Neural progenitor cell (in vitro differentiated cells): ENCODE data around the gene F11R. TPM values are rescaled to one million over a fixed set of nuclear protein-coding genes. Genes with fewer than 3 reads are reported as not detected.

Experiments
- DNase-seq: peaks from one replicate; pipeline ENCODE4 v3.0.0-alpha.2; 2016; ENCODE audit warnings: low spot score
- H2AFZ ChIP-seq: fragments of 200-600 bp; sonication (generic); replicated peaks from 2 replicates; pipeline ENCODE4 v1.6.1; 2016; ENCODE audit warnings: antibody characterized with exemption
- H3F3A ChIP-seq: fragments of 200-600 bp; sonication (generic); 2 replicates; pipeline ENCODE4 v1.6.1; 2016; ENCODE audit warnings: antibody characterized with exemption, low read depth
- H3K27ac ChIP-seq: fragments of 200-600 bp; sonication (generic); 2 replicates; pipeline ENCODE4 v1.5.1; 2016; ENCODE audit warnings: mild to moderate bottlenecking
- H3K27me3 ChIP-seq: fragments of 200-600 bp; sonication (generic); 2 replicates; pipeline ENCODE4 v1.6.1; 2016; ENCODE audit warnings: mild to moderate bottlenecking, moderate library complexity
- H3K36me3 ChIP-seq: fragments of 200-600 bp; sonication (generic); 2 replicates; pipeline ENCODE4 v1.5.1; 2016
- H3K4me1 ChIP-seq: fragments of 200-600 bp; sonication (generic); 2 replicates; pipeline ENCODE4 v1.6.1; 2016; ENCODE audit warnings: mixed run types
- H3K4me2 ChIP-seq: fragments of 200-600 bp; sonication (generic); 2 replicates; pipeline ENCODE4 v1.6.1; 2016
- H3K4me3 ChIP-seq: fragments of 200-600 bp; sonication (generic); 2 replicates; pipeline ENCODE4 v1.5.1; 2016
- H3K79me2 ChIP-seq: fragments of 200-600 bp; sonication (generic); 2 replicates; pipeline ENCODE4 v1.6.1; 2016; ENCODE audit warnings: low read depth
- H3K9ac ChIP-seq: fragments of 200-600 bp; sonication (generic); 2 replicates; pipeline ENCODE4 v1.6.1; 2016
- H3K9me3 ChIP-seq: fragments of 200-600 bp; sonication (generic); 2 replicates; pipeline ENCODE4 v1.5.1; 2016; ENCODE audit warnings: low read depth
- H4K20me1 ChIP-seq: fragments of 200-600 bp; sonication (generic); 2 replicates; pipeline ENCODE4 v1.6.1; 2016; ENCODE audit warnings: low read depth
- H3K27ac Mint-ChIP-seq: 3 replicates; pipeline ENCODE4 v1.8.0; 2021; ENCODE audit warnings: mixed read lengths
- H3K27me3 Mint-ChIP-seq: 2 replicates; pipeline ENCODE4 v1.8.0; 2022; ENCODE audit warnings: low read depth, mild to moderate bottlenecking, inconsistent platforms, moderate library complexity, mixed read lengths; ENCODE audit not compliant: insufficient read depth
- H3K36me3 Mint-ChIP-seq: 3 replicates; pipeline ENCODE4 v1.8.0; 2021; ENCODE audit warnings: mixed read lengths
- H3K4me1 Mint-ChIP-seq: 3 replicates; pipeline ENCODE4 v1.8.0; 2021; ENCODE audit warnings: mixed read lengths
- H3K4me3 Mint-ChIP-seq: 3 replicates; pipeline ENCODE4 v1.8.0; 2021; ENCODE audit warnings: mild to moderate bottlenecking, moderate library complexity, mixed read lengths
- H3K9me3 Mint-ChIP-seq: 3 replicates; pipeline ENCODE4 v1.8.0; 2020; ENCODE audit warnings: mixed read lengths
- EZH2 ChIP-seq: fragments of 200-600 bp; sonication (generic); IDR thresholded peaks from 2 replicates; pipeline ENCODE4 v1.6.1; 2017; ENCODE audit warnings: antibody characterized with exemption, mild to moderate bottlenecking, moderate library complexity
- EZH2phosphoT487 ChIP-seq: fragments of 200-600 bp; sonication (generic); IDR thresholded peaks from 2 replicates; pipeline ENCODE4 v1.6.1; 2017; ENCODE audit warnings: antibody characterized with exemption
- total RNA-seq: library from RNA; depleted of rRNA; stranded (reverse); fragments of >200 nt; gene quantifications from 2 replicates; pipeline ENCODE4 v1.2.3, GENCODE V29; 2015; ENCODE audit warnings: low replicate concordance
- TF ChIP-seq, protein P1 (sequence below): fragments of 200-600 bp; sonication (generic); IDR thresholded peaks from 2 replicates; pipeline ENCODE4 v1.5.1; 2017; ENCODE audit warnings: antibody characterized with exemption, mild to moderate bottlenecking

Gene F11R
- total RNA-seq: 60.0 and 69.3 TPM in 2 replicates

DNA sequence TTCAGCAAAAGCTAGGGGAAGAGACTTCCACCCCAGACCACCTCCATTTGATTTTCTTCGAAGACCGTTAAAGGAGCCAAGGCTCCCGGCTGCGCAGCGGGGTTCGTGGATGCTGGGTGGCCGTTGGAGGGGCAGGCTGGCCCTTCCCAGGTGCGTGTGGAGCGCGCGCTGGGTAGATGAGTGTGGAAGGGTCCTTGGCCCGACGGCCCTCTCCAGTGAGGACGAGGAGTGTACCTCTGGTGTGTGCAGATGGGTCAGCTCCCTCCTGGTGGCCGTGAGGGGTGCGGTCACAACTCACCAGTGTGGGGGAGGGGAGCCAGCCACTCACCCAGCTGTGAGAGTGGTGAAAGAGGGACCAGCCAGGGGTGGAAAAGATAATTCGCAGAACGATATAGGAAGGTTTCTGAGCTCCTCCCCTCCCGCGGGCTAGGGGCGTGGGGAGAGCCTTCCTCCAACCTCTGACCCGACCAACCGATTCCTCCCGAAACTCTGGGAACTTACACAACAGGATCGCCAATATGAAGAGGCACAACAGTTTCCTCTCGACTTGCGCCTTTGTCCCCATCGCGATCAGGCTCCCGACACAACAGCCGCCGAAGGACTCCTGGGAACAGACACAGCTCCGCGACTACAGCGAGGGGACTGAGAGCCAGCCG lies at the start of gene F11R:
TSS of gene F11R (minus strand) at position 644 of the 656 bp plus-strand sequence. CDS start at position 565, 79 bp downstream.
- no peak within 1 kb of the TSS for H3K27ac Mint-ChIP-seq
- Histone ChIP-seq H4K20me1 (peaks cover 26% of the 10 kb centered on the region), H3K4me3 (peak within 1 kb of the TSS; percentile 77), H2AFZ (peak within 1 kb of the TSS; percentile 69), H3K4me1 (peaks cover 22% of the 10 kb centered on the region), H3K4me2 (peak within 1 kb of the TSS; percentile 94), H3K27me3 (no peaks in the 10 kb centered on the region), H3K79me2 (peaks cover 49% of the 10 kb centered on the region), H3K27ac (no peak within 1 kb of the TSS), H3F3A (peaks cover 24% of the 10 kb centered on the region), H3K9ac (peak within 1 kb of the TSS; percentile 42), H3K36me3 (no peaks in the 10 kb centered on the region), H3K9me3 (no peaks in the 10 kb centered on the region)
- DNase-seq: peak; percentile 75
- H3K36me3 Mint-ChIP-seq: no peaks in the 10 kb centered on the region
- TF ChIP-seq, protein P1, sequence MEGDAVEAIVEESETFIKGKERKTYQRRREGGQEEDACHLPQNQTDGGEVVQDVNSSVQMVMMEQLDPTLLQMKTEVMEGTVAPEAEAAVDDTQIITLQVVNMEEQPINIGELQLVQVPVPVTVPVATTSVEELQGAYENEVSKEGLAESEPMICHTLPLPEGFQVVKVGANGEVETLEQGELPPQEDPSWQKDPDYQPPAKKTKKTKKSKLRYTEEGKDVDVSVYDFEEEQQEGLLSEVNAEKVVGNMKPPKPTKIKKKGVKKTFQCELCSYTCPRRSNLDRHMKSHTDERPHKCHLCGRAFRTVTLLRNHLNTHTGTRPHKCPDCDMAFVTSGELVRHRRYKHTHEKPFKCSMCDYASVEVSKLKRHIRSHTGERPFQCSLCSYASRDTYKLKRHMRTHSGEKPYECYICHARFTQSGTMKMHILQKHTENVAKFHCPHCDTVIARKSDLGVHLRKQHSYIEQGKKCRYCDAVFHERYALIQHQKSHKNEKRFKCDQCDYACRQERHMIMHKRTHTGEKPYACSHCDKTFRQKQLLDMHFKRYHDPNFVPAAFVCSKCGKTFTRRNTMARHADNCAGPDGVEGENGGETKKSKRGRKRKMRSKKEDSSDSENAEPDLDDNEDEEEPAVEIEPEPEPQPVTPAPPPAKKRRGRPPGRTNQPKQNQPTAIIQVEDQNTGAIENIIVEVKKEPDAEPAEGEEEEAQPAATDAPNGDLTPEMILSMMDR: peak; percentile 28
- TF ChIP-seq EZH2 (no peak), EZH2phosphoT487 (no peak)
- peaks cover 24% of the 10 kb centered on the region for H3K4me1 Mint-ChIP-seq
- peaks cover 38% of the 10 kb centered on the region for H3K27me3 Mint-ChIP-seq
- H3K9me3 Mint-ChIP-seq: no peaks in the 10 kb centered on the region
- peak within 1 kb of the TSS; percentile 90 for H3K4me3 Mint-ChIP-seq

- H3K27me3 Mint-ChIP-seq: peaks cover 2% of the 10 kb centered on the region
- H3K36me3 ChIP-seq: no peaks in the 10 kb centered on the region
- H3K27ac Mint-ChIP-seq: no peak within 1 kb of the TSS
- H3K36me3 Mint-ChIP-seq: no peaks in the 10 kb centered on the region
- H3K79me2 ChIP-seq: no peaks in the 10 kb centered on the region
- peak within 1 kb of the TSS; percentile 26 for H2AFZ ChIP-seq
- H3K4me1 Mint-ChIP-seq: peaks cover 15% of the 10 kb centered on the region
- H3K9ac ChIP-seq: no peak within 1 kb of the TSS
- H3K4me2 ChIP-seq: no peak within 1 kb of the TSS
- H3K4me3 Mint-ChIP-seq: no peak within 1 kb of the TSS
- no peaks in the 10 kb centered on the region for H3K9me3 ChIP-seq
- H3K27me3 ChIP-seq: no peaks in the 10 kb centered on the region
- H3F3A ChIP-seq: no peaks in the 10 kb centered on the region
- H4K20me1 ChIP-seq: no peaks in the 10 kb centered on the region
- TF ChIP-seq EZH2phosphoT487 (no peak), EZH2 (no peak)
- TF ChIP-seq, protein P1: no peak
- H3K4me1 ChIP-seq: no peaks in the 10 kb centered on the region
- DNase-seq: no peak
- H3K9me3 Mint-ChIP-seq: no peaks in the 10 kb centered on the region
- H3K4me3 ChIP-seq: no peak within 1 kb of the TSS
- H3K27ac ChIP-seq: no peak within 1 kb of the TSS
These were observed 48.8 kb upstream of the F11R start, which contains the start of gene ARHGAP30 for GRCh38 chr1:161069731-161070270. TSS of gene ARHGAP30 (minus strand) at chr1:161069891. CDS start at chr1:161069624, 267 bp downstream.

GRCh38 chr1:161069241-161069640 lies 48.3 kb upstream of the F11R start:
- Histone ChIP-seq H3K27me3 (peaks cover 3% of the 10 kb centered on the region), H3F3A (no peaks in the 10 kb centered on the region), H3K9me3 (no peaks in the 10 kb centered on the region), H3K4me3 (no peak overlapping the region), H3K27ac (no peak overlapping the region), H3K79me2 (no peaks in the 10 kb centered on the region), H3K4me1 (no peaks in the 10 kb centered on the region), H4K20me1 (no peaks in the 10 kb centered on the region), H3K36me3 (no peaks in the 10 kb centered on the region), H3K4me2 (no peak overlapping the region), H2AFZ (no peak overlapping the region), H3K9ac (no peak overlapping the region)
- no peak for DNase-seq
- no peak for TF ChIP-seq EZH2phosphoT487
- TF ChIP-seq, protein P1: no peak
- TF ChIP-seq EZH2: no peak
- no peaks in the 10 kb centered on the region for H3K36me3 Mint-ChIP-seq
- no peaks in the 10 kb centered on the region for H3K9me3 Mint-ChIP-seq
- H3K27me3 Mint-ChIP-seq: peaks cover 2% of the 10 kb centered on the region
- H3K4me1 Mint-ChIP-seq: peaks cover 15% of the 10 kb centered on the region
- no peak overlapping the region for H3K4me3 Mint-ChIP-seq
- H3K27ac Mint-ChIP-seq: no peak overlapping the region
